ENCODE measurements around the gene HLA-DPA1. TPM values are rescaled to one million over a fixed set of nuclear protein-coding genes. Genes with fewer than 3 reads are reported as not detected.
A peak's percentile ranks its signal among the peaks of the same experiment; 100 is the strongest.
"Not testable (repeated sequence)": the region's sequence is repeated elsewhere in the genome, so short reads cannot be mapped to it uniquely, and the experiment has no call there.

HLA-DPA1 gene
- total RNA-seq, 4 donors from 2014 or later = 21.1 to 101 (median 91.3) TPM

DNA sequence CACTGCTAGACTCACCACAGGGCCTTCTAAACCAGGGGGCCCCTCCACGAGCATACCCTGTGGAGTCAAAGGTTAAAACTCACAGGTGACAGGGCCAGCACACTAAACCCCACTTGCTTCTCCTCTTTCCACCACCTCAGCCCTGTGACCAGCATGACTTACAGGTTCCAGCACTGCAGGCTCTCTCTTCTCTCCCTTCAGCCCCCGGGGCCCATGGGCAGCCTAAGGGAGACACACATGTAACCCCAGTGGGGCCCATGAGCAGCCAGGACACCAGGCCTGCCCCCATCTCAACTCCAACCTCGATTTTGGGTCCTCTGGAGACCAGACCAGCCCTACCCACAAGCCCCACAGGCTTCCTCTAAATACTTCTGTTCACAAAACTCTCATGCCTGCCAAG lies 30.3 kb upstream of the HLA-DPA1 start:
- peaks cover 9% of the 10 kb centered on the region for H3K27me3 ChIP-seq
- H3K27ac ChIP-seq = no peak overlapping the region
- H3K4me1 ChIP-seq = no peaks in the 10 kb centered on the region
- no peak for DNase-seq (ENCODE audit: low spot score in 2 of 2)
- no peak overlapping the region for H3K4me3 ChIP-seq
- H3K9me3 ChIP-seq = peaks cover 12% of the 10 kb centered on the region
- WGBS = 38% methylated on average over 3 of the region's 3 CpGs
- H3K36me3 ChIP-seq = no peaks in the 10 kb centered on the region
- TF ChIP-seq EP300 (IDR thresholded peaks at IDR 0.05) = no peak
- no peak for TF ChIP-seq POLR2AphosphoS5 (IDR thresholded peaks at IDR 0.05)
- no peak for TF ChIP-seq POLR2A (IDR thresholded peaks at IDR 0.05)

GRCh38 chr6:33101121-33101737 lies 27.8 kb upstream of the HLA-DPA1 start:
- H3K9me3 ChIP-seq = peaks cover 12% of the 10 kb centered on the region
- H3K27me3 ChIP-seq; H3K4me1 ChIP-seq; DNase-seq (ENCODE audit: low spot score in 2 of 2); H3K27ac ChIP-seq; H3K4me3 ChIP-seq; H3K36me3 ChIP-seq: not testable (repeated sequence)
- 47% methylated on average over 5 of the region's 5 CpGs for WGBS

GRCh38 chr6:33095681-33096080 lies 22.2 kb upstream of the HLA-DPA1 start:
- 64% methylated on average over 1 of the region's 1 CpG for WGBS
- TF ChIP-seq EP300 (IDR thresholded peaks at IDR 0.05) (no peak), POLR2AphosphoS5 (IDR thresholded peaks at IDR 0.05) (no peak), CTCF (IDR thresholded peaks at IDR 0.05) (no peak), POLR2A (IDR thresholded peaks at IDR 0.05) (no peak)
- H3K9me3 ChIP-seq = peaks cover 2% of the 10 kb centered on the region
- no peaks in the 10 kb centered on the region for H3K27me3 ChIP-seq
- H3K4me3 ChIP-seq = no peak overlapping the region
- DNase-seq (ENCODE audit: low spot score in 2 of 2) = no peak
- H3K4me1 ChIP-seq = no peaks in the 10 kb centered on the region
- no peak overlapping the region for H3K27ac ChIP-seq
- no peaks in the 10 kb centered on the region for H3K36me3 ChIP-seq

GRCh38 chr6:33093855-33094254 lies 20.4 kb upstream of the HLA-DPA1 start:
- no peak for DNase-seq (ENCODE audit: low spot score in 2 of 2)
- no peak overlapping the region for H3K4me3 ChIP-seq

DNA sequence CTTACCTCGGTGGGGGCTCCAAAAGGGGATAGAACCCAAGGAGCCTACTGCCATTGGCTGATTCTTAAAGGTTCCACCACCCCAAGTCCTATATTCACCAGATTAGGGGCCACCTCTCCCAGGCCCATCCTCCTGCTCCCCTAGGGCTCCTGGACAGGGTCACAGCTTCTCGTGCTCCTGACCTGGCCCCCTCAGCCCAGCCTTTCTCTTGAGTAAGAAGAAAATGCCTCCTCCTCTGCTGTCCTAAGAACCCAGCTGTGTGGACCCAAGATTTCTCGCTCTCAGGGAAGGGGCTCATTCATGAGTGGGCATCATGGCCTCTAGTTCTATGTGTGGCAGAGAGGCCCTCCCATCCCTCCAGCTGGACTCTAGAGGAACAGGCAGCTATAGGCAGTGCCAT lies 18.9 kb upstream of the HLA-DPA1 start:
- H3K27ac ChIP-seq = no peak overlapping the region
- no peaks in the 10 kb centered on the region for H3K4me1 ChIP-seq
- no peak overlapping the region for H3K4me3 ChIP-seq
- no peaks in the 10 kb centered on the region for H3K9me3 ChIP-seq
- H3K27me3 ChIP-seq = no peaks in the 10 kb centered on the region
- no peak for TF ChIP-seq CTCF (IDR thresholded peaks at IDR 0.05)
- no peak for TF ChIP-seq EP300 (IDR thresholded peaks at IDR 0.05)
- TF ChIP-seq POLR2AphosphoS5 (IDR thresholded peaks at IDR 0.05) = no peak
- TF ChIP-seq POLR2A (IDR thresholded peaks at IDR 0.05) = no peak
- DNase-seq (ENCODE audit: low spot score in 2 of 2) = no peak
- H3K36me3 ChIP-seq = peaks cover 3% of the 10 kb centered on the region
- 85% methylated on average over 3 of the region's 3 CpGs for WGBS

More at GRCh38 chr6:33093855-33094254, 20.4 kb upstream of the HLA-DPA1 start:
- Histone ChIP-seq H3K27me3 (no peaks in the 10 kb centered on the region), H3K27ac (no peak overlapping the region), H3K4me1 (no peaks in the 10 kb centered on the region), H3K9me3 (no peaks in the 10 kb centered on the region), H3K36me3 (no peaks in the 10 kb centered on the region)
- TF ChIP-seq CTCF (IDR thresholded peaks at IDR 0.05) = no peak
- TF ChIP-seq EP300 (IDR thresholded peaks at IDR 0.05) = no peak
- no peak for TF ChIP-seq POLR2A (IDR thresholded peaks at IDR 0.05)
- no peak for TF ChIP-seq POLR2AphosphoS5 (IDR thresholded peaks at IDR 0.05)
- 93% methylated on average over 3 of the region's 3 CpGs for WGBS

GRCh38 chr6:33091957-33092356 lies 18.5 kb upstream of the HLA-DPA1 start:
- H3K27ac ChIP-seq = no peak overlapping the region
- TF ChIP-seq EP300 (IDR thresholded peaks at IDR 0.05) = no peak
- peak in 1 of 2 donors; percentile 38 for TF ChIP-seq CTCF (IDR thresholded peaks at IDR 0.05)
- WGBS = 52% methylated on average over 9 of the region's 9 CpGs
- H3K27me3 ChIP-seq = no peaks in the 10 kb centered on the region
- H3K36me3 ChIP-seq = peaks cover 8% of the 10 kb centered on the region
- no peaks in the 10 kb centered on the region for H3K4me1 ChIP-seq
- no peaks in the 10 kb centered on the region for H3K9me3 ChIP-seq
- no peak for DNase-seq (ENCODE audit: low spot score in 2 of 2)
- no peak overlapping the region for H3K4me3 ChIP-seq

All from suprapubic skin (tissue), 4 donors.